ENCODE measurements around the gene POLR2M.

GRCh38 chr15:57752840-57753239 is 46.3 kb downstream of the POLR2M start:
- TF ChIP-seq CTCF (IDR thresholded peaks at IDR 0.05) (no peak), POLR2A (IDR thresholded peaks at IDR 0.05) (no peak)
